HCT116 (cell line): ENCODE data around the gene TOLLIP. TPM values are rescaled to one million over a fixed set of nuclear protein-coding genes. Genes with fewer than 3 reads are reported as not detected.

Source experiments
- ATAC-seq: fragments of 200-7000 bp; cut with Tn5 transposase; 2 replicates; pipeline ENCODE4 v1.9.1; 2020; ENCODE audit warnings: mild to moderate bottlenecking, moderate library complexity
- BruUV-seq: library from RNA; stranded (reverse); fragments of 400-500 nt; replicated peaks from 2 replicates; lab custom pipeline; 2021; lab: Mats Ljungman, UMichigan
- CTCF ChIA-PET: fragments of 300-600 bp; sonication (Branson Sonifier 250); formaldehyde crosslinking; loops from one replicate; lab custom pipeline; 2021; ENCODE audit warnings: antibody characterized with exemption; lab: Charles Lee
- POLR2A ChIA-PET: fragments of 300-600, 350-600 bp; sonication (Branson Sonifier 250); formaldehyde crosslinking; loops from one replicate; lab custom pipeline; 2021; ENCODE audit warnings: antibody characterized with exemption; lab: Charles Lee
- RAD21 ChIA-PET, 2 experiments: fragments of 300-600 bp; sonication (Branson Sonifier 250); formaldehyde crosslinking; loops; one replicate each; lab custom pipeline; 2023; ENCODE audit warnings: low total read pairs in 2 of 2; ENCODE audit not compliant: uncharacterized antibody in 2 of 2, unreplicated experiment in 2 of 2, low non-redundant PET in 1 of 2; lab: Charles Lee
- DNase-seq: peaks from one replicate; pipeline ENCODE4 v3.0.0-alpha.2; 2010; ENCODE audit warnings: low read depth, low spot score
- H2AFZ ChIP-seq: fragments of 200-600 bp; shearing (Covaris generic), sonication (generic); 2 replicates; pipeline ENCODE4 v1.6.1; 2017; ENCODE audit warnings: low read depth, mixed run types, mixed read lengths, antibody characterized with exemption, low read length; ENCODE audit not compliant: poor library complexity, severe bottlenecking
- H3K27ac ChIP-seq: 2 replicates; pipeline ENCODE4 v1.5.1; 2012; ENCODE audit warnings: low read depth, low read length
- H3K27me3 ChIP-seq: fragments of 200-600 bp; sonication (generic); 2 replicates; pipeline ENCODE4 v1.6.1; 2016; ENCODE audit warnings: mixed run types, low read length, mixed read lengths; ENCODE audit not compliant: insufficient read depth
- H3K36me3 ChIP-seq, 2 experiments: fragments of 200-500 bp in 1 of 2; fragments of 200-600 bp in 1 of 2; sonication (Bioruptor generic) in 1 of 2; sonication (generic) in 1 of 2; 2 replicates each; pipeline versions ENCODE4 v1.5.1 to v1.6.1; 2014 to 2016; ENCODE audit warnings: low read length in 2 of 2, inconsistent platforms in 1 of 2, mixed read lengths in 1 of 2, mixed run types in 1 of 2; ENCODE audit not compliant: insufficient read depth in 2 of 2, control insufficient read depth in 1 of 2
- H3K4me1 ChIP-seq, 2 experiments: fragments of 200-600 bp in 1 of 2; sonication (generic) in 1 of 2; 2 replicates each; pipeline versions ENCODE4 v1.5.1 to v1.6.1; 2012 to 2017; ENCODE audit warnings: low read length in 2 of 2, inconsistent platforms in 1 of 2, mild to moderate bottlenecking in 1 of 2, mixed read lengths in 1 of 2, mixed run types in 1 of 2, moderate library complexity in 1 of 2; ENCODE audit not compliant: insufficient read depth in 2 of 2, control insufficient read depth in 1 of 2
- H3K4me2 ChIP-seq: fragments of 200-600 bp; sonication (generic); 2 replicates; pipeline ENCODE4 v1.6.1; 2017; ENCODE audit warnings: mixed run types, low read length, mixed read lengths
- H3K4me3 ChIP-seq, 2 experiments: fragments of 200-600 bp in 1 of 2; sonication (generic) in 1 of 2; replicated peaks in 1 of 2; 2 replicates each; pipeline ENCODE4 v1.5.1; 2011 to 2016; ENCODE audit warnings: low read length in 2 of 2, control low read depth in 1 of 2, low read depth in 1 of 2, mild to moderate bottlenecking in 1 of 2, mixed read lengths in 1 of 2, mixed run types in 1 of 2
- H3K79me2 ChIP-seq: fragments of 200-600 bp; sonication (generic); 2 replicates; pipeline ENCODE4 v1.6.1; 2017; ENCODE audit warnings: mild to moderate bottlenecking, mixed run types, low read length, moderate library complexity, mixed read lengths; ENCODE audit not compliant: insufficient read depth
- H3K9ac ChIP-seq: fragments of 200-600 bp; sonication (generic); 2 replicates; pipeline ENCODE4 v1.6.1; 2016; ENCODE audit warnings: low read length, mixed read lengths
- H3K9me2 ChIP-seq: fragments of 200-600 bp; sonication (generic), shearing (Covaris generic); 2 replicates; pipeline ENCODE4 v1.6.1; 2017; ENCODE audit warnings: mixed run types, mild to moderate bottlenecking, moderate library complexity; ENCODE audit not compliant: insufficient read depth
- H3K9me3 ChIP-seq, 2 experiments: fragments of 200-500 bp in 1 of 2; fragments of 200-600 bp in 1 of 2; sonication (Bioruptor generic) in 1 of 2; sonication (generic) in 1 of 2; 2 replicates each; pipeline ENCODE4 v1.6.1; 2014 to 2017; ENCODE audit warnings: low read length in 2 of 2, mixed read lengths in 2 of 2, inconsistent platforms in 1 of 2, low read depth in 1 of 2, mild to moderate bottlenecking in 1 of 2, mixed run types in 1 of 2, moderate library complexity in 1 of 2; ENCODE audit not compliant: control insufficient read depth in 1 of 2, insufficient read depth in 1 of 2
- H4K20me1 ChIP-seq: fragments of 200-600 bp; sonication (generic), shearing (Covaris generic); 2 replicates; pipeline ENCODE4 v1.6.1; 2017; ENCODE audit warnings: mixed run types, mild to moderate bottlenecking, moderate library complexity; ENCODE audit not compliant: insufficient read depth
- REST ChIP-seq: IDR thresholded peaks from 2 replicates; pipeline ENCODE4 v1.6.1; 2012; ENCODE audit warnings: low read depth
- SRF ChIP-seq: IDR thresholded peaks from 2 replicates; pipeline ENCODE4 v1.6.1; 2012; ENCODE audit warnings: low read depth
- ZBTB33 ChIP-seq: IDR thresholded peaks from 2 replicates; pipeline ENCODE4 v1.6.1; 2011; ENCODE audit warnings: mild to moderate bottlenecking, low read length, moderate library complexity; ENCODE audit not compliant: insufficient replicate concordance; ENCODE audit errors: extremely low read depth
- ZFX ChIP-seq: fragments of 450-650 bp; IDR thresholded peaks from 2 replicates; pipeline ENCODE4 v1.6.1; 2017
- intact Hi-C: fragments of 100-400 bp; cut with micrococcal nuclease; formaldehyde crosslinking; loops from 2 replicates; pipeline ENCODE4 v1.10.0; 2022
- total RNA-seq: library from RNA; stranded (reverse); gene quantifications from one replicate; pipeline ENCODE4 v1.2.1, GENCODE V29; 2021; ENCODE audit not compliant: unreplicated experiment

Gene TOLLIP
- total RNA-seq, 1 experiment from 2014 or later, result 28.5 TPM

- TF ChIP-seq REST (no peak), ZBTB33 (no peak)
Observed at GRCh38 chr11:1296287-1296686, 13.1 kb downstream of the TOLLIP start (continued).

- BruUV-seq, result no TSS peak
- Histone ChIP-seq H3K9me3 (no peaks in the 10 kb centered on the region), H3K9ac (no peak overlapping the region), H4K20me1 (no peaks in the 10 kb centered on the region), H3K9me2 (no peaks in the 10 kb centered on the region), H3K36me3 (no peaks in the 10 kb centered on the region), H3K27me3 (no peaks in the 10 kb centered on the region), H3K4me2 (no peak overlapping the region), H3K4me3 (no peak overlapping the region), H3K79me2 (peaks cover 25% of the 10 kb centered on the region), H3K4me1 (no peaks in the 10 kb centered on the region), H2AFZ (no peak overlapping the region), H3K27ac (no peak overlapping the region)
- POLR2A ChIA-PET, result no interaction called here
- RAD21 ChIA-PET, result no interaction called here
- intact Hi-C loops, result no loop called here
- ATAC-seq (no peak), DNase-seq (no peak)
- CTCF ChIA-PET, result no interaction called here
- TF ChIP-seq ZFX (no peak), SRF (no peak), ZBTB33 (no peak)
Observed at GRCh38 chr11:1295591-1295990, 13.8 kb downstream of the TOLLIP start.
